ENCODE measurements around the gene ADAMTS14.

GRCh38 chr10:70779088-70779487 is 106.8 kb downstream of the ADAMTS14 start:
- TF ChIP-seq, protein P1, sequence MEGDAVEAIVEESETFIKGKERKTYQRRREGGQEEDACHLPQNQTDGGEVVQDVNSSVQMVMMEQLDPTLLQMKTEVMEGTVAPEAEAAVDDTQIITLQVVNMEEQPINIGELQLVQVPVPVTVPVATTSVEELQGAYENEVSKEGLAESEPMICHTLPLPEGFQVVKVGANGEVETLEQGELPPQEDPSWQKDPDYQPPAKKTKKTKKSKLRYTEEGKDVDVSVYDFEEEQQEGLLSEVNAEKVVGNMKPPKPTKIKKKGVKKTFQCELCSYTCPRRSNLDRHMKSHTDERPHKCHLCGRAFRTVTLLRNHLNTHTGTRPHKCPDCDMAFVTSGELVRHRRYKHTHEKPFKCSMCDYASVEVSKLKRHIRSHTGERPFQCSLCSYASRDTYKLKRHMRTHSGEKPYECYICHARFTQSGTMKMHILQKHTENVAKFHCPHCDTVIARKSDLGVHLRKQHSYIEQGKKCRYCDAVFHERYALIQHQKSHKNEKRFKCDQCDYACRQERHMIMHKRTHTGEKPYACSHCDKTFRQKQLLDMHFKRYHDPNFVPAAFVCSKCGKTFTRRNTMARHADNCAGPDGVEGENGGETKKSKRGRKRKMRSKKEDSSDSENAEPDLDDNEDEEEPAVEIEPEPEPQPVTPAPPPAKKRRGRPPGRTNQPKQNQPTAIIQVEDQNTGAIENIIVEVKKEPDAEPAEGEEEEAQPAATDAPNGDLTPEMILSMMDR (IDR thresholded peaks at IDR 0.05): no peak
- no peak for TF ChIP-seq POLR2A (IDR thresholded peaks at IDR 0.05)

Measured in adrenal gland (tissue), 5 donors.